Ovary (tissue), 9 donors: ENCODE measurements around the gene PCDHA10. TPM values are rescaled to one million over a fixed set of nuclear protein-coding genes. Genes with fewer than 3 reads are reported as not detected.
"Not testable (repeated sequence)": the region's sequence is repeated elsewhere in the genome, so short reads cannot be mapped to it uniquely, and the experiment has no call there.

Source experiments
- DNase-seq, 5 donors: peaks; one replicate each; pipeline ENCODE4 v3.0.0-alpha.2; 2019 to 2020
- H3K27ac ChIP-seq, 2 donors: fragments of 200-600 bp; one replicate each; pipeline versions ENCODE4 v1.5.1 to v1.8.0; 2019 to 2022
- H3K27me3 ChIP-seq: fragments of 200-600 bp; one replicate; pipeline ENCODE4 v1.8.0; 2022
- H3K36me3 ChIP-seq: fragments of 200-600 bp; sonication (generic); one replicate; pipeline ENCODE4 v1.5.1; 2019
- H3K4me1 ChIP-seq: one replicate; pipeline ENCODE4 v1.8.1; 2013; ENCODE audit warnings: mild to moderate bottlenecking, moderate library complexity; ENCODE audit not compliant: insufficient read depth
- H3K4me3 ChIP-seq: fragments of 200-600 bp; sonication (generic); one replicate; pipeline ENCODE4 v1.5.1; 2017
- H3K9me3 ChIP-seq, 2 donors: fragments of 200-600 bp in 1 of 2; sonication (generic) in 1 of 2; one replicate each; pipeline versions ENCODE4 v1.5.1 to v1.8.1; 2013 to 2019; ENCODE audit warnings: mild to moderate bottlenecking in 1 of 2, moderate library complexity in 1 of 2
- CTCF ChIP-seq, 3 donors: fragments of 450-650 bp in 2 of 3; fragments of 200-600 bp in 1 of 3; IDR thresholded peaks; one replicate each; pipeline versions ENCODE4 v1.5.1 to v1.8.0; 2016 to 2022; ENCODE audit warnings: antibody characterized with exemption in 3 of 3, mild to moderate bottlenecking in 1 of 3
- EP300 ChIP-seq: sonication (generic); formaldehyde crosslinking; IDR thresholded peaks from one replicate; pipeline ENCODE4 v1.6.1; 2017; ENCODE audit warnings: antibody characterized with exemption
- POLR2A ChIP-seq: fragments of 450-650 bp; IDR thresholded peaks from one replicate; pipeline ENCODE4 v1.6.1; 2017; ENCODE audit warnings: antibody characterized with exemption, mild to moderate bottlenecking, moderate library complexity
- whole genome bisulfite sequencing, 3 donors: extraction: QIAGEN DNeasy Blood & Tissue Kit in 1 of 3; methylation state at CpG; one replicate each; pipeline versions ENCODE4 v1.1.5 to v1.1.7; 2013 to 2017; 5-methylcytosine and 5-hydroxymethylcytosine counted together
- intact Hi-C, 4 donors: fragments of 100-400 bp; cut with DNase I; formaldehyde crosslinking; loops; one replicate each; pipeline versions ENCODE4 v1.11.0 to v1.15.1; 2022 to 2023
- polyA plus RNA-seq, 2 donors: library from polyadenylated mRNA; stranded (reverse); fragments of 200-250 nt in 1 of 2; fragments of 350-450 nt in 1 of 2; fragmentation: Illumina TruSeq in 1 of 2; extraction: RNeasy Lipid Tissue Mini Kit (QIAGEN cat#74804) in 1 of 2; gene quantifications; one replicate each; pipeline ENCODE4 v1.2.3, GENCODE V29; 2013 to 2014
- total RNA-seq, 7 donors: library from RNA; depleted of rRNA in 2 of 7; stranded (reverse); fragments of >200 nt in 2 of 7; fragmentation: NEBNext Ultra II Directional in 3 of 7; extraction: Animal tissue kit (Norgen Biotek cat#: 25700) in 3 of 7; gene quantifications; one replicate each; pipeline versions ENCODE4 v1.1.0 to v1.2.4, GENCODE V29; 2016 to 2023
- donor health status: DM: no; HTN: no; CAD: no; lungs with moderate emphysema.
- donor health status: DM: no; HTN: no; CAD: no.
- donor health status: Bipolar disorder and iron deficiency.
- donor health status: DM: yes; HTN: yes; CAD: no.
- donor health status: DM: no; HTN: no; CAD: no.
- donor health status: DM: yes; HTN: yes; CAD: no.

The PCDHA10 gene
- total and polyA plus RNA-seq, 9 donors: 0.06 to 4.0 (median 1.5) TPM

GRCh38 chr5:140869555-140869886, 13.8 kb downstream of the PCDHA10 start:
- no peaks in the 10 kb centered on the region for H3K27me3 ChIP-seq
- no peaks in the 10 kb centered on the region for H3K4me1 ChIP-seq
- H3K36me3 ChIP-seq: no peaks in the 10 kb centered on the region
- peaks cover 0 to 18% of the 10 kb centered on the region in 2 donors for H3K9me3 ChIP-seq
- intact Hi-C loops: no loop called here
- TF ChIP-seq POLR2A: no peak
- TF ChIP-seq CTCF (IDR thresholded peaks at IDR 0.05): no peak
- no peak for TF ChIP-seq EP300
- H3K4me3 ChIP-seq: no peak overlapping the region
- H3K27ac ChIP-seq: no peak overlapping the region
- 53 to 63% (median 58%) methylated on average over 5 of the region's 5 CpGs for WGBS, 3 donors
- no peak for DNase-seq

- intact Hi-C loops: no loop called here
- DNase-seq: no peak
- Histone ChIP-seq H3K9me3 (peaks cover 0 to 18% of the 10 kb centered on the region in 2 donors), H3K4me3 (no peak overlapping the region), H3K36me3 (no peaks in the 10 kb centered on the region), H3K27ac (no peak overlapping the region), H3K27me3 (no peaks in the 10 kb centered on the region), H3K4me1 (no peaks in the 10 kb centered on the region)
- TF ChIP-seq CTCF (IDR thresholded peaks at IDR 0.05) (no peak), POLR2A (no peak), EP300 (no peak)
- 35 to 54% (median 51%) methylated on average over 111 to 114 of the region's 114 CpGs for WGBS, 3 donors
Observed at GRCh38 chr5:140870221-140871201, 14.8 kb downstream of the PCDHA10 start.

GRCh38 chr5:140875085-140876065, 19.7 kb downstream of the PCDHA10 start, which contains the start of gene PCDHA12:
Gene PCDHA12, plus strand, starts transcription at chr5:140875308. Its CDS starts 165 bp downstream, at chr5:140875473.
- no peaks in the 10 kb centered on the region for H3K36me3 ChIP-seq
- H3K4me3 ChIP-seq: no peak within 1 kb of the TSS
- no peak for DNase-seq
- TF ChIP-seq CTCF (IDR thresholded peaks at IDR 0.05) (no peak), EP300 (no peak), POLR2A (no peak)
- intact Hi-C loops: no loop called here
- H3K9me3 ChIP-seq: peaks cover 0 to 20% of the 10 kb centered on the region in 2 donors
- no peak within 1 kb of the TSS for H3K27ac ChIP-seq
- H3K27me3 ChIP-seq: no peaks in the 10 kb centered on the region
- 11 to 27% (median 16%) methylated on average over 45 to 47 of the region's 47 CpGs for WGBS, 3 donors
- no peaks in the 10 kb centered on the region for H3K4me1 ChIP-seq

GRCh38 chr5:140876541-140877261, 21.0 kb downstream of the PCDHA10 start:
- intact Hi-C loops, H3K27ac ChIP-seq, H3K4me1 ChIP-seq, DNase-seq, H3K27me3 ChIP-seq, H3K36me3 ChIP-seq, H3K4me3 ChIP-seq: not testable (repeated sequence)
- WGBS, 3 donors: 29 to 45% (median 39%) methylated on average over 80 of the region's 80 CpGs
- H3K9me3 ChIP-seq: peaks cover 0 to 11% of the 10 kb centered on the region in 2 donors
